GM12874 (cell line): ENCODE results near the gene PLCG1.

Source experiments
- CTCF ChIP-seq: IDR thresholded peaks from 2 replicates; pipeline ENCODE4 v1.5.1; 2011; ENCODE audit warnings: low read depth, mild to moderate bottlenecking, control low read depth, low read length, moderate library complexity; ENCODE audit not compliant: insufficient read depth

Gene PLCG1

DNA sequence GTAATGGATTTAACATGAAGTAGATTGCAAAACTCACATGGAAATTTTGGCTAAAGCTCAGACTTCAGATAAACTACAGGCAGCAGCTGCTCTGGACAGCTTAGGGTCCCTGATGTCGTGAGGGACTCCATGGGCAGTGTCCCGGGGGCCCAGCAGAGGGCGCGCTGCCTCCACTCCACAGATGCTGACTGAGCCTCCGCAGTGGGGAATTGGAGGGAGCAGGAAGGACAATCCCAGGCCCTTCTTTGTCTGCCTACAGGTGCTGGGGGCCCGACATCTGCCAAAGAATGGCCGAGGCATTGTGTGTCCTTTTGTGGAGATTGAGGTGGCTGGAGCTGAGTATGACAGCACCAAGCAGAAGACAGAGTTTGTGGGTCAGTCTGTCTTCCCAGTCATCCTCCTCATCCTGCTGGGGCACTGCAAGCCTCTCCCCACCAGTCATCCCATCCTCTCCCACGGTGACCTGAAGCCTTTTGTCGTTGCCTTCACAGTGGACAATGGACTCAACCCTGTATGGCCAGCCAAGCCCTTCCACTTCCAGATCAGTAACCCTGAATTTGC lies 35.9 kb downstream of the PLCG1 start:
- TF ChIP-seq CTCF = peak; percentile 94

DNA sequence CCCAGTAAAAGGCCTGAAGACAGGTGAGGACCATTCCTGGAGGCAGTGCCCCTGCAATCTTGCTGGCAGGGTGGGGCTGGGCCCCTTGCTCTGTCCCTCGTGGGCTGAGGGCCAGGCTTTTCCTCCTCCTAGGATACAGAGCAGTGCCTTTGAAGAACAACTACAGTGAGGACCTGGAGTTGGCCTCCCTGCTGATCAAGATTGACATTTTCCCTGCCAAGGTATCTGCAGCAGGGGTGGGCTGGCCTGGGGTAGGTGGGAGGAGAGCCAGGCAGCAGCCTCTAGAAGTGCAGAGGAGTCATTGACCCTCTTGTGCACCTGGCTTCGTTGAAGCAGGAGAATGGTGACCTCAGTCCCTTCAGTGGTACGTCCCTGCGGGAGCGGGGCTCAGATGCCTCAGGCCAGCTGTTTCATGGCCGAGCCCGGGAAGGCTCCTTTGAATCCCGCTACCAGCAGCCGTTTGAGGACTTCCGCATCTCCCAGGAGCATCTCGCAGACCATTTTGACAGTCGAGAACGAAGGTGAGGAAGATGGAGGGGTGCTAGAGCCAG lies 36.5 kb downstream of the PLCG1 start:
- no peak for TF ChIP-seq CTCF

DNA sequence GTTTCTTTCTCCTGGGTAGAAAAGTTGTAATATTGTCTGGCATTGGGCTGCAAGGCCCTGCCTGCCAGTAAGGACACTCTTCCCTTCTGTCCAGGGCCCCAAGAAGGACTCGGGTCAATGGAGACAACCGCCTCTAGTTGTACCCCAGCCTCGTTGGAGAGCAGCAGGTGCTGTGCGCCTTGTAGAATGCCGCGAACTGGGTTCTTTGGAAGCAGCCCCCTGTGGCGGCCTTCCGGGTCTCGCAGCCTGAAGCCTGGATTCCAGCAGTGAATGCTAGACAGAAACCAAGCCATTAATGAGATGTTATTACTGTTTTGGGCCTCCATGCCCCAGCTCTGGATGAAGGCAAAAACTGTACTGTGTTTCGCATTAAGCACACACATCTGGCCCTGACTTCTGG lies 37.0 kb downstream of the PLCG1 start:
- TF ChIP-seq CTCF = no peak

GRCh38 chr20:41174782-41175181 lies 37.4 kb downstream of the PLCG1 start:
- no peak for TF ChIP-seq CTCF

DNA sequence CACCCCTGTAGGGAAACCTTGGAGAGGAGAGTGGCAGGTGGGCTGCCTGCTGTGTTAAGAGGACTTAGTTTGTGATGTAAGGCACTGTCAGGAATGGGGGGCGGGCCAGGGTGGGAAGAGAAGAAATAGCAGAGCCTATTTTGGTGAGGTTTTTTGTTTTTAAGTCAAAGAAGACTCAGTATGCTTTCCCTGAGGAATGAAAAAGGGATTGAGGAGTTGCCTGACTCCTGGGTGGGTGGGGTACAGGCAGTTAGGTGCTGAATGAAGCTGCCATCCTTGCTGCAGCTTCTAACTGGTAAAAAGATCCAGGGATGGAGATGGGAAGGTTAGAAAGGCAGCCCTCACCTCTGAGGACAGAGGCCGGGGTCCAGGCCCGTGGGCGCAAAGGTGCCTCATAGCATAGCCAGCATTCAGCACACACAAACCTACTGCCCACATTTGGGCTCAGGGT lies 37.9 kb downstream of the PLCG1 start:
- no peak for TF ChIP-seq CTCF

DNA sequence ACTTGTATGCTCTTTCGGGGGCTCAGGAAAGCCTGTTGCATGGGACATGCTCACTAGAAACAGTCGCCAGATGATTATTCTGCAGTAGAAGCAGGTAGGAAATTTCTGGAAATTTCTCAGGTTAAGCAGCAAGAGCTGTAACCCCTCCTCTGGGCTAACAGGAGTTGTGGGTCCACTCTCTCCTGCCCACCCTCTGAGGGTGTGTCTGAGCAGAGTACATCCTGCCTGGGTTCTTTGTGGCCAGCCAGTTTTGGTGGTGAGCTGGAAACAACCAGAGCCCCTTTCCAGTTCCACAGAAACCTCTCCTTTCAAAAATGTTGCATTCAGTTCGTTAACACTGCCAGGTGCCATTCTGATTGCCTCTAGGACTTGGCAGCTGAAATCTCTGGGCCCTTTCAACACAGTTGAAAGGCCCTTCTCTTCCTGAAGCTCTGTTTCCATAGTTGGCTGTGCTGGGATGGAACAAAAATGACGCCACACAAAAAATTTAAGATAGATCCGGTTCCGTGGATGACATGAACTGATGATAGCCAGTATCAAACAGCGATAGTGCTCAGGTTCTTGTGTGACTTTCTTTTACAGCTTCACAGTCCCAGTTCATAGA lies 38.5 kb downstream of the PLCG1 start:
- no peak for TF ChIP-seq CTCF

- no peak for TF ChIP-seq CTCF
Observed at GRCh38 chr20:41176711-41177552, 39.6 kb downstream of the PLCG1 start.
